ENCODE measurements around the gene FNBP1.

GRCh38 chr9:129886226-129887174 is 156.5 kb downstream of the FNBP1 start:
- TF ChIP-seq POLR2AphosphoS5 (IDR thresholded peaks at IDR 0.05; ENCODE audit: borderline replicate concordance, low read depth, low read length) (no peak), EZH2 (IDR thresholded peaks at IDR 0.05) (no peak)

All from SK-N-MC (cell line).